Suprapubic skin (tissue), 4 donors: ENCODE data around the gene CCDC88C. TPM values are rescaled to one million over a fixed set of nuclear protein-coding genes. Genes with fewer than 3 reads are reported as not detected.

Experiments used
- DNase-seq, 2 donors: peaks; one replicate each; pipeline ENCODE4 v3.0.0-alpha.2; 2019; ENCODE audit warnings: low spot score in 2 of 2
- H3K27ac ChIP-seq: fragments of 200-600 bp; sonication (generic); one replicate; pipeline ENCODE4 v1.5.1; 2019
- H3K27me3 ChIP-seq: fragments of 200-600 bp; sonication (generic); one replicate; pipeline ENCODE4 v1.5.1; 2019
- H3K36me3 ChIP-seq: fragments of 200-600 bp; sonication (generic); one replicate; pipeline ENCODE4 v1.5.1; 2019
- H3K4me1 ChIP-seq: fragments of 200-600 bp; sonication (generic); one replicate; pipeline ENCODE4 v1.5.1; 2019
- H3K4me3 ChIP-seq: fragments of 200-600 bp; sonication (generic); one replicate; pipeline ENCODE4 v1.5.1; 2019; ENCODE audit warnings: mild to moderate bottlenecking
- H3K9me3 ChIP-seq: fragments of 200-600 bp; sonication (generic); one replicate; pipeline ENCODE4 v1.5.1; 2019
- EP300 ChIP-seq: sonication (generic); formaldehyde crosslinking; IDR thresholded peaks from one replicate; pipeline ENCODE4 v1.6.1; 2017; ENCODE audit warnings: antibody characterized with exemption
- POLR2A ChIP-seq, 2 donors: fragments of 450-650 bp; IDR thresholded peaks; one replicate each; pipeline ENCODE4 v1.6.1; 2017; ENCODE audit warnings: antibody characterized with exemption in 2 of 2, mild to moderate bottlenecking in 2 of 2, moderate library complexity in 2 of 2
- POLR2AphosphoS5 ChIP-seq, 3 donors: sonication (generic); formaldehyde crosslinking; IDR thresholded peaks; one replicate each; pipeline ENCODE4 v1.6.1; 2017; ENCODE audit warnings: antibody characterized with exemption in 3 of 3
- WGBS: methylation state at CpG from one replicate; pipeline ENCODE4 v1.1.5; 2018; 5-methylcytosine and 5-hydroxymethylcytosine counted together
- total RNA-seq, 4 donors: library from RNA; depleted of rRNA; stranded (reverse); fragments of >200 nt; gene quantifications; one replicate each; pipeline ENCODE4 v1.1.0, GENCODE V29; 2016
- TF ChIP-seq, protein P1 (sequence below), 2 donors: fragments of 200-600 bp in 1 of 2; fragments of 450-650 bp in 1 of 2; sonication (generic) in 1 of 2; IDR thresholded peaks; one replicate each; pipeline ENCODE4 v1.5.1; 2016 to 2019; ENCODE audit warnings: antibody characterized with exemption in 2 of 2, mild to moderate bottlenecking in 1 of 2, moderate library complexity in 1 of 2

CCDC88C gene
- total RNA-seq, 4 donors from 2014 or later: 16.6 to 25.0 (median 22.8) TPM

DNA sequence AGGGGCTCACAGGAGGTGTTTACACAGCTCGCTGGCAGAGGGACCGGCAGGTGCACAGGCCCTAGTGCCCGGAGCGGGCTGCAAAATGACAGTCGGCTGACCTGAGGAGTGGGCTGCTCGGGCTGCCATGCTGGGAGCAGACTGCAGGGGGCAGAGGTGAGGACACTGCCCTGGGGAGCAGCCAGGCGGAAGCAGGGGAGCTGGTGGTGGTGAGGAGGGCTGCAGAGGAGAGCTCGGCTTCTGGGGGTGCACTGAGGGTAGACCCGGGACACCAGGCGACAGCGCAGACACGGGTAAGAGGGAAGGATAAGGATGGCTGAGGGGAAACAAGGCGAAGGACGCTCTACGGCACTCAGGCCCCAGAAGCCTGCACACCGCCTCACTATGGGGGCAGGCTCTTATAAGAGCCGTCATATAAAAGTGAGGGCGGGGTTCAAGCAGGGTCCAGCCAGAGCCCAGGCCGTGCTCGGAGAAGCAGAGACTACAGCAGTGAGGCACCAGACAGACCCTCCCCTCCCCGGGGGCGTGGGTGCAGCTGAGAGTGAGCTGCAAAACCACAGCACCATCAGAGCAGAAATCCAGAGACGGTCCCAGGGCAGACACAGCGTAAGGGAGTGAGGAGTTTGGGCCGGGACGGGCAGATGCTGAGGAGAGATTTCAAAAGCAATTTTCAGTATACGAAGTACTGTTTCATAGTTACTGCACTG is 62.5 kb downstream of the CCDC88C start:
- Histone ChIP-seq H3K9me3 (no peaks in the 10 kb centered on the region), H3K27me3 (no peaks in the 10 kb centered on the region), H3K36me3 (no peaks in the 10 kb centered on the region), H3K4me1 (peaks cover 16% of the 10 kb centered on the region), H3K4me3 (no peak overlapping the region), H3K27ac (no peak overlapping the region)
- WGBS: 77% methylated on average over 27 of the region's 27 CpGs
- no peak for DNase-seq
- TF ChIP-seq POLR2AphosphoS5 (IDR thresholded peaks at IDR 0.05): no peak
- TF ChIP-seq EP300: no peak
- TF ChIP-seq, protein P1, sequence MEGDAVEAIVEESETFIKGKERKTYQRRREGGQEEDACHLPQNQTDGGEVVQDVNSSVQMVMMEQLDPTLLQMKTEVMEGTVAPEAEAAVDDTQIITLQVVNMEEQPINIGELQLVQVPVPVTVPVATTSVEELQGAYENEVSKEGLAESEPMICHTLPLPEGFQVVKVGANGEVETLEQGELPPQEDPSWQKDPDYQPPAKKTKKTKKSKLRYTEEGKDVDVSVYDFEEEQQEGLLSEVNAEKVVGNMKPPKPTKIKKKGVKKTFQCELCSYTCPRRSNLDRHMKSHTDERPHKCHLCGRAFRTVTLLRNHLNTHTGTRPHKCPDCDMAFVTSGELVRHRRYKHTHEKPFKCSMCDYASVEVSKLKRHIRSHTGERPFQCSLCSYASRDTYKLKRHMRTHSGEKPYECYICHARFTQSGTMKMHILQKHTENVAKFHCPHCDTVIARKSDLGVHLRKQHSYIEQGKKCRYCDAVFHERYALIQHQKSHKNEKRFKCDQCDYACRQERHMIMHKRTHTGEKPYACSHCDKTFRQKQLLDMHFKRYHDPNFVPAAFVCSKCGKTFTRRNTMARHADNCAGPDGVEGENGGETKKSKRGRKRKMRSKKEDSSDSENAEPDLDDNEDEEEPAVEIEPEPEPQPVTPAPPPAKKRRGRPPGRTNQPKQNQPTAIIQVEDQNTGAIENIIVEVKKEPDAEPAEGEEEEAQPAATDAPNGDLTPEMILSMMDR (IDR thresholded peaks at IDR 0.05): no peak
- no peak for TF ChIP-seq POLR2A (IDR thresholded peaks at IDR 0.05)

DNA sequence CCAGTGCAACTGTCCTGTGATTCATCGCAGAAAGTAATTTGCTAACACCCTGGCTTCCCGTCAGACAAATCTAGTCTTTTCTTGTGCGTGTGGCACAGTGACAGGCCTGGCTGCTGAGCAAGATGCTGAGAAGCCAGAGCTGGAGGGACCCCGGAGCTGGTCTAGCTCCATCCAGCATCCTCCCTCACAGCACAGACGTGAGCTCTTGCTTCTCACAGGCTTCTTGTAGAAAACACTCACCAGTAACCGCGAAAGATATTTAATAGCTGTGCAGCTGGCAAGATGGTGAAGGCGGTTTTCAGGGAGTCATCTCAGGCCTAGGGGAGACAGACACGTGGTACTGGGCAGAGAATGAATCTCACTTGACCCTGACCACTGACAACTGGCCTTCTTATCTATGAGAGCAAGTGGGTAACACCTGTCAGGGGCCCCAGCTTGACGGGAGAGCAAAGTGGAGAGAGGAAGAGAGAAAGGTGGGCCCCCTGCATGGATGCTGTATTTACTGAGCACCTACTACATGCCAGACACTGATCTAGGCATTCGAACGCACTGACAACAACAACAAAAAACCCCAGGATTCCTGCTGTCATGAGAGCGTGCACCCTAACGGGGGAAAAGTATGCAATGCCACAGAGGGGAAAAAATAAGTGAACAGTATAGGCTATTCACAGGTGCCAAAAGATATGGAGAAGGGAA is 63.3 kb downstream of the CCDC88C start:
- no peaks in the 10 kb centered on the region for H3K36me3 ChIP-seq
- 47% methylated on average over 14 of the region's 14 CpGs for WGBS
- no peak overlapping the region for H3K27ac ChIP-seq
- H3K27me3 ChIP-seq: no peaks in the 10 kb centered on the region
- H3K4me1 ChIP-seq: peaks cover 16% of the 10 kb centered on the region
- H3K9me3 ChIP-seq: no peaks in the 10 kb centered on the region
- H3K4me3 ChIP-seq: no peak overlapping the region
- DNase-seq: no peak
- TF ChIP-seq EP300: no peak
- TF ChIP-seq POLR2A (IDR thresholded peaks at IDR 0.05): no peak
- no peak for TF ChIP-seq POLR2AphosphoS5 (IDR thresholded peaks at IDR 0.05)
- TF ChIP-seq, protein P1 (IDR thresholded peaks at IDR 0.05): no peak

DNA sequence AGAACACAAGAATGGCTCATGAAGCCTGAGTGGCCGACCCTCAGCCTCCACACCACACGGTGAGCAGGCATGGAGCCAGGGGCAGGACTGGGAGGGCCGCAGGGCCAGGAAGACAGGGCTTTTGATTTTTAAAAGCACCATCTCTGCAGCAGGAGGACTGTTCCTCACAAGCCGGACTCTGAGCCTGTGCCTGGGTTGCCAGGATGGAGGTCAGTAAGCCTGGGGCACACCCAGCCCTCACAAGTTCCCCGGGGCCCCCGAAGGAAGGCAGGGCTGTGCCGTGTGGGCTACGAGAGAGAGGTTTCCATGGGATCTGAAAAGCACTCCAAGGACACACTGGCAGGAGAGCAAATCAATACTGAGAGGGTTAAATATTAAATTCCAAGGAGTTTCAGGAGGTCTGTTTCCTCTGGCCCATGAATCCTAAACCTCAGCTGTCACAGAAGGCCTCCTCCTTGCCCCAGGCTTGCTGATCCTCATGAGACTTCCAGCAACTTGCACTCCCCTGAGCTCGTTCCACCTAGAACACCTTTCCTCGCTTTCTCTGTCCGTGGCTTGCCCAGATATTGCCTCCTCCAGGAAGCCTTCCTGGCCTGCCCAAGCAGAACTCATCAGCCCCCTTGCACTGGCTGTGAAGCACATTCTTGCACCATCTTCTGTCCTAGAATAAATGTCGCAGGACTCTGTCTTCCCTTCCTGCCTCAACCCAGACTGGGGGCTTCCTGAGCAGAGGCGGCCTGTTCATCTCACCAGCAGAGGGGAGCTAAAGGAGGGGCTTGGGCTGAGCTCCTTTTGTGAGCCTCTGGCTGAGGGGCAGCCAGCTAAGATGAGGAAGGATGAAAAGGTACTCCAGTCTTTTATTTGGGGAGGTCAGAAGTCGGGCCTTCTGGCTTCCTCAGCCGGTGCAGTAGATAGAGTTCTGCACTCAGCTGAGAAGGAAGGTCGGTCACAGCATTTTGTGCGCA is 64.6 kb downstream of the CCDC88C start:
- TF ChIP-seq POLR2A (IDR thresholded peaks at IDR 0.05) (no peak), POLR2AphosphoS5 (IDR thresholded peaks at IDR 0.05) (no peak), EP300 (no peak)
- TF ChIP-seq, protein P1 (IDR thresholded peaks at IDR 0.05): no peak
- no peak overlapping the region for H3K4me3 ChIP-seq
- no peaks in the 10 kb centered on the region for H3K27me3 ChIP-seq
- 78% methylated on average over 17 of the region's 17 CpGs for WGBS
- no peak for DNase-seq
- H3K9me3 ChIP-seq: no peaks in the 10 kb centered on the region
- H3K27ac ChIP-seq: no peak overlapping the region
- no peaks in the 10 kb centered on the region for H3K36me3 ChIP-seq
- peaks cover 16% of the 10 kb centered on the region for H3K4me1 ChIP-seq

DNA sequence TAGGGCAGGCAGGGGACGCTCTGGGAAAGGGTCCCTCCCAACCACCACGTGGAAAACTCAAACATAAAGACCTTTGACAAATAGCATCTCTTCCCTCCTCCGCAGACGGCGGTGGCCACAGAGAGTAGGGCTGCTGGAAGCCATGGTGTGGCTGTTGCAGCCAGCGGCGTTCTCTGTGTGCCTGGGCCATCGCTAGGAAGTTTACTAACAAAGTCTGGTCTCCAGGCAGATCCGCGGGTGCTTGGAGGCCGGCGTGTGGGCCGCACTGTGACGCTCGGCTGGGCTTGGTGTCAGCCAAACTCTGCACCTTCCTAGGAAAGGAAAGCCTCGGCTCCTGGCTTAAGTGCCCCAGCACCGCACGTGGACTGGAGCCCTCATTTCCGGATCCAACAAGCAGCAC is 65.6 kb downstream of the CCDC88C start:
- no peaks in the 10 kb centered on the region for H3K36me3 ChIP-seq
- H3K27ac ChIP-seq: no peak overlapping the region
- H3K4me3 ChIP-seq: no peak overlapping the region
- peaks cover 16% of the 10 kb centered on the region for H3K4me1 ChIP-seq
- TF ChIP-seq EP300 (no peak), POLR2A (IDR thresholded peaks at IDR 0.05) (no peak), POLR2AphosphoS5 (IDR thresholded peaks at IDR 0.05) (no peak)
- TF ChIP-seq, protein P1 (IDR thresholded peaks at IDR 0.05): no peak
- H3K27me3 ChIP-seq: no peaks in the 10 kb centered on the region
- no peak for DNase-seq
- WGBS: 67% methylated on average over 4 of the region's 19 CpGs
- H3K9me3 ChIP-seq: no peaks in the 10 kb centered on the region
